K562 (cell line): ENCODE data around the gene DGCR8. TPM values are rescaled to one million over a fixed set of nuclear protein-coding genes. Genes with fewer than 3 reads are reported as not detected.
A peak's percentile ranks its signal among the peaks of the same experiment; 100 is the strongest.

Experiments used
- BCL6 ChIP-seq: fragments of 250-450 bp; sonication (Bioruptor Pico); IDR thresholded peaks from 2 replicates; pipeline ENCODE4 v1.4.0; 2020
- CBX5 ChIP-seq: IDR thresholded peaks from 2 replicates; pipeline ENCODE4 v1.6.1; 2014; ENCODE audit warnings: low read depth, borderline replicate concordance
- CREB5 ChIP-seq: fragments of 250-450 bp; sonication (Bioruptor Pico); IDR thresholded peaks from 2 replicates; pipeline ENCODE4 v1.5.0; 2020; ENCODE audit warnings: mild to moderate bottlenecking
- DIDO1 ChIP-seq: fragments of 450-650 bp; IDR thresholded peaks from 2 replicates; pipeline ENCODE4 v1.6.1; 2016; ENCODE audit warnings: low read depth, missing biosample characterization, missing genetic modification characterization
- ELK1 ChIP-seq: sonication (generic); formaldehyde crosslinking; IDR thresholded peaks from 2 replicates; pipeline ENCODE4 v1.8.1; 2022; ENCODE audit warnings: missing genetic modification reagents
- EWSR1 ChIP-seq: fragments of 450-650 bp; IDR thresholded peaks from 2 replicates; pipeline ENCODE4 v1.6.1; 2018; ENCODE audit warnings: borderline replicate concordance, mild to moderate bottlenecking, low read depth, moderate library complexity; ENCODE audit not compliant: partially characterized antibody
- HMG20A ChIP-seq: fragments of 450-650 bp; formaldehyde crosslinking; conservative IDR thresholded peaks from 2 replicates; pipeline ENCODE4 v1.4.0; 2020; ENCODE audit warnings: mild to moderate bottlenecking, mixed read lengths
- KDM1A ChIP-seq, 2 experiments: fragments of 450-650 bp; IDR thresholded peaks; 2 replicates each; pipeline ENCODE4 v1.6.1; 2016; ENCODE audit warnings: mild to moderate bottlenecking in 2 of 2
- MLLT1 ChIP-seq, 2 experiments: fragments of 450-650 bp; IDR thresholded peaks; 2 replicates each; pipeline ENCODE4 v1.6.1; 2016
- RBM15 ChIP-seq: fragments of 200-400 bp; formaldehyde crosslinking; IDR thresholded peaks from 2 replicates; pipeline ENCODE4 v1.6.1; 2018; ENCODE audit warnings: mild to moderate bottlenecking, low read length, moderate library complexity; ENCODE audit not compliant: insufficient read depth
- RFX1 ChIP-seq: fragments of 450-650 bp; IDR thresholded peaks from 2 replicates; pipeline ENCODE4 v1.6.1; 2016; ENCODE audit warnings: mild to moderate bottlenecking, moderate library complexity
- SREBF1 ChIP-seq: fragments of 150-350 bp; IDR thresholded peaks from 2 replicates; pipeline ENCODE4 v1.6.1; 2014; ENCODE audit warnings: antibody characterized with exemption, low read depth, low read length, borderline replicate concordance
- SRSF7 ChIP-seq: fragments of 200-400 bp; formaldehyde crosslinking; optimal IDR thresholded peaks from 2 replicates; pipeline ENCODE3; 2017; ENCODE audit warnings: mild to moderate bottlenecking, low read depth, low read length
- STAT5A ChIP-seq: IDR thresholded peaks from 2 replicates; pipeline ENCODE4 v1.6.1; 2012; ENCODE audit warnings: low read length, inconsistent platforms, borderline replicate concordance
- U2AF1 ChIP-seq: fragments of 200-400 bp; formaldehyde crosslinking; optimal IDR thresholded peaks from 2 replicates; pipeline ENCODE3; 2017; ENCODE audit warnings: mild to moderate bottlenecking, low read depth, low read length, moderate library complexity
- ZBTB49 ChIP-seq: sonication (generic); formaldehyde crosslinking; IDR thresholded peaks from 2 replicates; pipeline ENCODE4 v1.8.0; 2022; ENCODE audit warnings: missing genetic modification reagents, mild to moderate bottlenecking, borderline replicate concordance
- ZKSCAN8 ChIP-seq: fragments of 200-800 bp; sonication (Bioruptor generic); IDR thresholded peaks from 2 replicates; pipeline ENCODE4 v1.6.1; 2016; ENCODE audit warnings: missing genetic modification characterization, missing compliant biosample characterization
- ZNF395 ChIP-seq: fragments of 200-800 bp; sonication (Bioruptor generic); IDR thresholded peaks from 2 replicates; pipeline ENCODE4 v1.6.1; 2017; ENCODE audit warnings: missing genetic modification characterization, missing compliant biosample characterization
- ZNF79 ChIP-seq: fragments of 250-450 bp; sonication (Bioruptor Pico); IDR thresholded peaks from 2 replicates; pipeline ENCODE4 v1.4.0; 2020; ENCODE audit warnings: low read depth, mild to moderate bottlenecking, moderate library complexity
- polyA plus RNA-seq, 8 experiments: library from polyadenylated mRNA; depleted of rRNA in 4 of 8; stranded (reverse) in 5 of 8; unstranded in 3 of 8; fragments of >200 nt; fragmentation: Nextera tagmentation in 2 of 8; fragmentation: Illumina TruSeq in 1 of 8; extraction: Ambion mirVana in 2 of 8; extraction: Trizol in 1 of 8; gene quantifications; 2 replicates each; pipeline versions ENCODE4 v1.2.1 to v1.2.3, GENCODE V29; 2011 to 2014; ENCODE audit warnings: inconsistent platforms in 1 of 8, missing spikeins in 1 of 8
- total RNA-seq, 7 experiments: library from RNA; depleted of rRNA in 6 of 7; stranded (reverse); fragments of >200 nt in 6 of 7; fragmentation: Illumina TruSeq in 2 of 7; extraction: Trizol in 2 of 7; gene quantifications; 2 replicates each; pipeline versions ENCODE4 v1.2.1 to v1.2.3, GENCODE V29; 2011 to 2021; ENCODE audit warnings: low replicate concordance in 1 of 7

DGCR8 gene
- total and polyA plus RNA-seq, 9 of the 15 experiments (the other 6 are each of a cell fraction or from before 2014, with no cell fraction given), result 5.9 to 144 (median 80.1) TPM

- no peak for TF ChIP-seq ZKSCAN8 (CRISPR knock-in tag)
- TF ChIP-seq SREBF1, result no peak
- no peak for TF ChIP-seq ZNF79 (CRISPR knock-in tag)
- TF ChIP-seq CBX5, result 0 out of 2 replicates have a peak, but pooled peaks have one; percentile 58
- TF ChIP-seq SRSF7, result no peak
- TF ChIP-seq DIDO1, result no peak
- TF ChIP-seq MLLT1 (IDR thresholded peaks at IDR 0.05), result no peak
- TF ChIP-seq STAT5A, result no peak
- TF ChIP-seq EWSR1, result no peak
- TF ChIP-seq ELK1 (CRISPR knock-in tag), result no peak
- TF ChIP-seq BCL6, result no peak
- no peak for TF ChIP-seq ZBTB49 (CRISPR knock-in tag)
- TF ChIP-seq ZNF395 (CRISPR knock-in tag), result no peak
- TF ChIP-seq RBM15, result no peak
- TF ChIP-seq CREB5, result no peak
- TF ChIP-seq U2AF1, result no peak
- TF ChIP-seq HMG20A, result no peak
- no peak for TF ChIP-seq KDM1A (IDR thresholded peaks at IDR 0.05)
- TF ChIP-seq RFX1, result no peak
These were observed 45.9 kb upstream of the DGCR8 start (continued) for GRCh38 chr22:20034143-20034542.
